PFSK-1 (cell line): Measurements from ENCODE around the gene ZNF296.

Source experiments
- FOXP2 ChIP-seq: optimal IDR thresholded peaks from 2 replicates; pipeline ENCODE3; 2011; ENCODE audit warnings: borderline replicate concordance, control low read depth, inconsistent platforms; ENCODE audit not compliant: insufficient read depth; ENCODE audit errors: extremely low read length, extremely low read depth
- POLR2AphosphoS5 ChIP-seq: IDR thresholded peaks from 2 replicates; pipeline ENCODE4 v1.6.1; 2012; ENCODE audit warnings: low read depth, mild to moderate bottlenecking, control low read depth, low read length, moderate library complexity
- SIN3A ChIP-seq: IDR thresholded peaks from 2 replicates; pipeline ENCODE4 v1.6.1; 2012; ENCODE audit warnings: mild to moderate bottlenecking, low read length, moderate library complexity, borderline replicate concordance; ENCODE audit not compliant: insufficient read depth
- TAF1 ChIP-seq: IDR thresholded peaks from 2 replicates; pipeline ENCODE4 v1.6.1; 2012; ENCODE audit warnings: low read length, control low read depth, borderline replicate concordance; ENCODE audit not compliant: insufficient read depth
- TF ChIP-seq, protein P1 (sequence below), 2 experiments: IDR thresholded peaks; 2 replicates each; pipeline versions ENCODE4 v1.6.1 to v1.8.0; 2011 to 2012; ENCODE audit warnings: low read depth in 2 of 2, low read length in 2 of 2, control low read depth in 1 of 2, inconsistent platforms in 1 of 2, mild to moderate bottlenecking in 1 of 2, moderate library complexity in 1 of 2; ENCODE audit not compliant: insufficient read depth in 1 of 2

Gene ZNF296

DNA sequence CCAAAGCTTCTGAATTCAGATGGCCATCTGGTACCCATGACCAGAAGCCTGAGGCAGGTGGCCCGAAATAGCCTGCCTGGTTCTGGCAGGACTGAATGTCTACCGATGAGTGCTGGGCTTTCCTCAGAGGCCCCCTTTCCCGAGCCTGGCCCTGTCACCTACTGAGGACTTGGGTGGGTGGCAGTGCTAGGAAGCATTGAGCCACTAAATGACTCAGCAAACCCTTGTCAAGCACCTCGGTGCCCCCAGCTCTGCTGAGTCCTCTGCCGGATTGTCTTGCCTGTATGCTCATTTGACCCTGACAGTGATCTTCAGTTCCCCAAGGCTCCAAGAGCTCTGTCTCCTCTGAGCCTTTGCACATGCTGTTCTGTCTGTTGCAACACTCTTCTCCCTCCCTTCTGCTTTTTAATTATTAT, 34.6 kb upstream of the ZNF296 start:
- no peak for TF ChIP-seq POLR2AphosphoS5
- no peak for TF ChIP-seq TAF1
- TF ChIP-seq, protein P1, sequence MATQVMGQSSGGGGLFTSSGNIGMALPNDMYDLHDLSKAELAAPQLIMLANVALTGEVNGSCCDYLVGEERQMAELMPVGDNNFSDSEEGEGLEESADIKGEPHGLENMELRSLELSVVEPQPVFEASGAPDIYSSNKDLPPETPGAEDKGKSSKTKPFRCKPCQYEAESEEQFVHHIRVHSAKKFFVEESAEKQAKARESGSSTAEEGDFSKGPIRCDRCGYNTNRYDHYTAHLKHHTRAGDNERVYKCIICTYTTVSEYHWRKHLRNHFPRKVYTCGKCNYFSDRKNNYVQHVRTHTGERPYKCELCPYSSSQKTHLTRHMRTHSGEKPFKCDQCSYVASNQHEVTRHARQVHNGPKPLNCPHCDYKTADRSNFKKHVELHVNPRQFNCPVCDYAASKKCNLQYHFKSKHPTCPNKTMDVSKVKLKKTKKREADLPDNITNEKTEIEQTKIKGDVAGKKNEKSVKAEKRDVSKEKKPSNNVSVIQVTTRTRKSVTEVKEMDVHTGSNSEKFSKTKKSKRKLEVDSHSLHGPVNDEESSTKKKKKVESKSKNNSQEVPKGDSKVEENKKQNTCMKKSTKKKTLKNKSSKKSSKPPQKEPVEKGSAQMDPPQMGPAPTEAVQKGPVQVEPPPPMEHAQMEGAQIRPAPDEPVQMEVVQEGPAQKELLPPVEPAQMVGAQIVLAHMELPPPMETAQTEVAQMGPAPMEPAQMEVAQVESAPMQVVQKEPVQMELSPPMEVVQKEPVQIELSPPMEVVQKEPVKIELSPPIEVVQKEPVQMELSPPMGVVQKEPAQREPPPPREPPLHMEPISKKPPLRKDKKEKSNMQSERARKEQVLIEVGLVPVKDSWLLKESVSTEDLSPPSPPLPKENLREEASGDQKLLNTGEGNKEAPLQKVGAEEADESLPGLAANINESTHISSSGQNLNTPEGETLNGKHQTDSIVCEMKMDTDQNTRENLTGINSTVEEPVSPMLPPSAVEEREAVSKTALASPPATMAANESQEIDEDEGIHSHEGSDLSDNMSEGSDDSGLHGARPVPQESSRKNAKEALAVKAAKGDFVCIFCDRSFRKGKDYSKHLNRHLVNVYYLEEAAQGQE (IDR thresholded peaks at IDR 0.05; ENCODE audit: insufficient read depth in 1 of 2, low read depth in 2 of 2, low read length in 2 of 2), result no peak
- TF ChIP-seq FOXP2, result no peak
- TF ChIP-seq SIN3A, result no peak

DNA sequence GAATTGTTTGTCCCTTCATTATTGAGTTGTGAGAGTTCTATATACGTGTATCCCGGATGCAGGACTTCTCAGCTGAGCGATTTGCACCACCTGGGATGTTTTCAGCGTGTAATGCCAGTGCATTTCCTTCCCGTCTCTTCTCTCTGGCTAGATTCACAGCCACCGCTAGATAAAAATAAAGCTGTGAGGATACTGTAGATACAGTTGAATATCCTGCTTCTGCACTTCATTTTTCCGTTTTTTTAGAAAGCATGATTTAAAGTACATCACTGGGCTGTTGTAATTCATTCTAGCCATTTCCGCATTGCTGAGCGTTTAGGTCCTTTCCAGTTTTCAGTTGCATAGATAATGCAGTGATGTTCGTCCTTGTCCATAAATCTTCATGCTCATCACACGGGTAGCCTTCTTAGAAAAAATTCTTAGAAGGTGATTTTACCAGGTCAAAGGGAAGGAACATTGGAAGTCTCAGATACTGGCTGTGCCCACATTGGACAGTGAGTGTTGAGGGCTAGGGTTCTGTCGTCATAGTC, 31.4 kb upstream of the ZNF296 start:
- TF ChIP-seq, protein P1 (IDR thresholded peaks at IDR 0.05; ENCODE audit: insufficient read depth in 1 of 2, low read depth in 2 of 2, low read length in 2 of 2), result no peak
- TF ChIP-seq FOXP2 (no peak), POLR2AphosphoS5 (no peak), SIN3A (no peak), TAF1 (no peak)

DNA sequence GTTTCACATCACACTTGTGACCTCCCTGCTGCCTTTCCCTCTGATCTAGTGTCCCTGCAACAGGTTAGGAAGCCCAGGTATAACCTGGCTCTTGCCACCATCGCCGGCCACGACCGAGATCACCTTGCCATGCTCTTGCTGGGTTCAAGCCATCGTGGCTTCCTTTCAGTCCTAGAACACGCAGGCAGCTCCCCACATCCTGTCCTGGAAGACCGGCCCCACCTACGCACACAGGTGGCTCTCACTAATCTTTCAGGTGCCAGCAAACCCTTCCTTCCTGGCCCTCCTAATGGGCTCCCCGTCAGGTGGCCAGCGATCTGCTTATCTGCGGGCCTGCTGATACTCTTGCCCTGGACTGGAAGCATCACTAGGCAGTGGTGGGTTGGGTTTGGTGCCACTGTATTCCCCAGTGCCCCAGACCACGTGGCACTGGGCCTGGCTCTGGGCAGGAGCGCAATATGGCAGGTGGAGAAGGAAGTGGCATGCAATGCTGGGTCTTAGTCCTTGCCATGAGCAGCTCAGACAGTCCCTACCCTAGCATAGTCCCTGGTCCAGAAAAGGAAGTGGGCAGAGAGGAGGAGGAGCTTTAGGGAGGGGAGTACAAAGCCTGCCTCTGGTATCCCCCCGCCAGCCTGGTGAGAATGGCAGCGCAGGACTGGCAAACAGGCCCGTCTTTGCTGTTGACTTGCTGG, 28.5 kb upstream of the ZNF296 start:
- TF ChIP-seq POLR2AphosphoS5 (no peak), TAF1 (no peak), FOXP2 (no peak), SIN3A (no peak)
- TF ChIP-seq, protein P1 (IDR thresholded peaks at IDR 0.05; ENCODE audit: insufficient read depth in 1 of 2, low read depth in 2 of 2, low read length in 2 of 2), result no peak

DNA sequence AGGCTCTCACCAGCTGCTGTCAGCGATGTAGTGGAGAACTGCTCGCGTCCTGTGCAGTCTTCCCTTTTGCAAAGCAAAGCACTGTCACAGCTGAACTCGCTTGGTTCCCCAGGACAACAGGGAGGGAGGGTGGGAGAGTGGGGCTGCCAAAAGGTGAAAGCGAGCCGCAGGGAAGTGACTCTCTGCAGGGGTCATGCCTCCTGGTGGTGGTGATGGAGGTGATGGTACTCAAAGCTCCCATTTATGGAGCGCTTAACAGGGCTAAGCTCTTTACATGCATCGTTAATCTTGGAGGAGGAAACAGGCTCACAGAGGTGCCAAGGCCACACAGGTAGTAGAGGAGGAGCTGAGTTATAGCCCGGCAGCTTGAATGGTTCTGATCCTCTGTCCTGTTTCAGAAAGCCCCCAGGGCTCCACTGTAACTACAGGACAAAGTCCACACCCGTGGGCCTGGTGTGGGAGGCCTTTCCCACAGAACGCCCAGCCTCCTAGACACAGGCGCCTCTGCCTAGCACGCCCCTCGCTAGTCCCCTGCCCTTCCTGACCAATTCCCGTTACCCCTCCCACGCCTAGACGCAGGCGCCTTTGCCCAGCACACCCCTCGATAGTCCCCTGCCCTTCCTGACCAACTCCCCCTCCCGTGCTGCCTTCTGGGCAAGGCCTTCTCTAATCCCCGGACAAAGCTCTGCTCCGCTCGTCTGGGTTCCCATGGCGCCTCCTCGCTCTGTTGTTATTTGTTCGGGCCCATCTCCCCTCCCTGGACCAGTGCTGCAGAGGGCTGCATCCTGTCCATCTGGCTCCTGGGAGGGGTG, 27.4 kb upstream of the ZNF296 start:
- TF ChIP-seq SIN3A (no peak), FOXP2 (no peak), POLR2AphosphoS5 (no peak), TAF1 (no peak)
- TF ChIP-seq, protein P1 (IDR thresholded peaks at IDR 0.05; ENCODE audit: insufficient read depth in 1 of 2, low read depth in 2 of 2, low read length in 2 of 2), result no peak
